SK-N-SH (cell line): ENCODE results near the gene INIP. TPM values are rescaled to one million over a fixed set of nuclear protein-coding genes. Genes with fewer than 3 reads are reported as not detected.

Experiments
- CTCF ChIA-PET: fragments of 300-600, 350-600 bp; formaldehyde crosslinking; extraction: SDS; loops from one replicate; lab custom pipeline; 2021; lab: Yijun Ruan, JAX
- POLR2A ChIA-PET: fragments of 350-600 bp; sonication (Branson Sonifier 250); formaldehyde crosslinking; extraction: SDS; loops from one replicate; lab custom pipeline; 2020; ENCODE audit warnings: antibody characterized with exemption, inconsistent platforms; lab: Yijun Ruan, JAX
- DNase-seq: peaks from one replicate; pipeline ENCODE4 v3.0.0; 2012
- H2AFZ ChIP-seq: fragments of 200-600 bp; sonication (generic); 2 replicates; pipeline ENCODE4 v1.8.1; 2016; ENCODE audit warnings: antibody characterized with exemption, mild to moderate bottlenecking, low read depth
- H3F3A ChIP-seq: fragments of 200-600 bp; sonication (generic); replicated peaks from 2 replicates; pipeline ENCODE3; 2016; ENCODE audit warnings: antibody characterized with exemption, mild to moderate bottlenecking; ENCODE audit not compliant: insufficient read depth
- H3K27ac ChIP-seq, 2 experiments: fragments of 200-500 bp in 1 of 2; fragments of 200-600 bp in 1 of 2; sonication (Bioruptor generic) in 1 of 2; sonication (generic), shearing (Covaris generic) in 1 of 2; 2 replicates each; pipeline versions ENCODE4 v1.5.1 to v1.6.1; 2014 to 2016; ENCODE audit warnings: low read depth in 2 of 2, inconsistent platforms in 1 of 2, low read length in 1 of 2, mild to moderate bottlenecking in 1 of 2, mixed read lengths in 1 of 2
- H3K27me3 ChIP-seq: fragments of 200-600 bp; sonication (generic), shearing (Covaris generic); 2 replicates; pipeline ENCODE4 v1.6.1; 2016; ENCODE audit warnings: mixed run types; ENCODE audit not compliant: insufficient read depth
- H3K36me3 ChIP-seq, 2 experiments: fragments of 200-500 bp in 1 of 2; fragments of 200-600 bp in 1 of 2; sonication (Bioruptor generic) in 1 of 2; sonication (generic) in 1 of 2; replicated peaks in 1 of 2; 2 replicates each; pipeline versions ENCODE3 to v1.5.1; 2014 to 2016; ENCODE audit warnings: low read length in 1 of 2, mild to moderate bottlenecking in 1 of 2; ENCODE audit not compliant: insufficient read depth in 2 of 2, control insufficient read depth in 1 of 2
- H3K4me1 ChIP-seq, 2 experiments: fragments of 200-500 bp in 1 of 2; fragments of 200-600 bp in 1 of 2; sonication (Bioruptor generic) in 1 of 2; sonication (generic), shearing (Covaris generic) in 1 of 2; 2 replicates each; pipeline versions ENCODE4 v1.5.1 to v1.6.1; 2014 to 2016; ENCODE audit warnings: low read depth in 1 of 2, low read length in 1 of 2, mixed run types in 1 of 2; ENCODE audit not compliant: insufficient read depth in 2 of 2, control insufficient read depth in 1 of 2
- H3K4me2 ChIP-seq: fragments of 200-600 bp; sonication (generic), shearing (Covaris generic); 2 replicates; pipeline ENCODE4 v1.6.1; 2017; ENCODE audit warnings: mixed run types
- H3K4me3 ChIP-seq, 2 experiments: fragments of 200-500 bp in 1 of 2; fragments of 200-600 bp in 1 of 2; sonication (Bioruptor generic) in 1 of 2; sonication (generic), shearing (Covaris generic) in 1 of 2; 2 replicates each; pipeline versions ENCODE4 v1.5.1 to v1.8.1; 2014 to 2016; ENCODE audit warnings: low read depth in 2 of 2, inconsistent platforms in 1 of 2, low read length in 1 of 2, mild to moderate bottlenecking in 1 of 2, mixed read lengths in 1 of 2, moderate library complexity in 1 of 2
- H3K79me2 ChIP-seq: fragments of 200-600 bp; sonication (generic); 2 replicates; pipeline ENCODE4 v1.8.1; 2017; ENCODE audit warnings: mild to moderate bottlenecking; ENCODE audit not compliant: insufficient read depth
- H3K9ac ChIP-seq: fragments of 200-600 bp; sonication (generic); 2 replicates; pipeline ENCODE4 v1.6.1; 2017; ENCODE audit warnings: mixed run types
- H3K9me2 ChIP-seq: fragments of 200-600 bp; sonication (generic); 2 replicates; pipeline ENCODE4 v1.6.1; 2017; ENCODE audit warnings: mixed run types
- H3K9me3 ChIP-seq: fragments of 200-600 bp; sonication (generic); 2 replicates; pipeline ENCODE4 v1.6.1; 2017; ENCODE audit warnings: mixed run types, mild to moderate bottlenecking, moderate library complexity
- H4K20me1 ChIP-seq: fragments of 200-600 bp; sonication (generic); 2 replicates; pipeline ENCODE4 v1.6.1; 2017; ENCODE audit warnings: mild to moderate bottlenecking, mixed run types; ENCODE audit not compliant: insufficient read depth
- EZH2phosphoT487 ChIP-seq: fragments of 200-600 bp; sonication (generic); IDR thresholded peaks from 2 replicates; pipeline ENCODE4 v1.6.1; 2017; ENCODE audit warnings: low read depth, mixed run types, mild to moderate bottlenecking, antibody characterized with exemption, moderate library complexity, borderline replicate concordance
- FOXJ3 ChIP-seq: sonication (generic); formaldehyde crosslinking; IDR thresholded peaks from 2 replicates; pipeline ENCODE4 v1.5.1; 2020; ENCODE audit warnings: mild to moderate bottlenecking, missing genetic modification reagents
- IRF3 ChIP-seq: fragments of 150-350 bp; IDR thresholded peaks from 2 replicates; pipeline ENCODE4 v1.6.1; 2016; ENCODE audit warnings: mild to moderate bottlenecking, low read depth, low read length
- JUND ChIP-seq: IDR thresholded peaks from 2 replicates; pipeline ENCODE4 v1.4.0; 2012
- MEF2A ChIP-seq: IDR thresholded peaks from 2 replicates; pipeline ENCODE4 v1.4.0; 2012; ENCODE audit warnings: low read depth, borderline replicate concordance
- NFIC ChIP-seq: IDR thresholded peaks from 2 replicates; pipeline ENCODE4 v1.4.0; 2012; ENCODE audit warnings: borderline replicate concordance
- PBX3 ChIP-seq: IDR thresholded peaks from 2 replicates; pipeline ENCODE4; 2012
- POLR2AphosphoS5 ChIP-seq: IDR thresholded peaks from 2 replicates; pipeline ENCODE4 v1.6.1; 2012; ENCODE audit warnings: low read depth, low read length
- REST ChIP-seq: IDR thresholded peaks from 2 replicates; pipeline ENCODE4 v1.6.1; 2012; ENCODE audit warnings: mild to moderate bottlenecking, low read depth, low read length, moderate library complexity
- RFX5 ChIP-seq: IDR thresholded peaks from 2 replicates; pipeline ENCODE4 v1.6.1; 2012; ENCODE audit warnings: mild to moderate bottlenecking, improper control_type of control experiment, low read length
- RXRA ChIP-seq: IDR thresholded peaks from 2 replicates; pipeline ENCODE4 v1.4.0; 2012; ENCODE audit warnings: low read depth, mild to moderate bottlenecking, borderline replicate concordance
- SIN3A ChIP-seq: IDR thresholded peaks from 2 replicates; pipeline ENCODE4 v1.6.1; 2012; ENCODE audit warnings: low read depth, mild to moderate bottlenecking, low read length, moderate library complexity, borderline replicate concordance
- SMC3 ChIP-seq: IDR thresholded peaks from 2 replicates; pipeline ENCODE4 v1.6.1; 2012; ENCODE audit warnings: low read depth, low read length, improper control_type of control experiment
- TEAD4 ChIP-seq: IDR thresholded peaks from 2 replicates; pipeline ENCODE4 v1.4.0; 2012; ENCODE audit warnings: mild to moderate bottlenecking, borderline replicate concordance; ENCODE audit not compliant: insufficient read depth
- YY1 ChIP-seq: IDR thresholded peaks from 2 replicates; pipeline ENCODE4 v1.4.0; 2012; ENCODE audit warnings: low read depth, mild to moderate bottlenecking
- ZBTB33 ChIP-seq: IDR thresholded peaks from 2 replicates; pipeline ENCODE4 v1.4.0; 2012; ENCODE audit warnings: low read depth, borderline replicate concordance
- WGBS: methylation state at CpG from one replicate; pipeline ENCODE4 v1.1.6; 2017; ENCODE audit warnings: low lambda C conversion rate; 5-methylcytosine and 5-hydroxymethylcytosine counted together
- polyA plus RNA-seq, 3 experiments: library from polyadenylated mRNA; depleted of rRNA; stranded (reverse); fragments of >200 nt; gene quantifications; 2 replicates each; pipeline ENCODE4 v1.2.3, GENCODE V29; 2012

INIP gene
- polyA plus RNA-seq, 1 of the 3 experiments (the other 2 are of a cell fraction), result 7.9 TPM

GRCh38 chr9:112765281-112765680, 47.4 kb upstream of the INIP start:
- no peak for DNase-seq
- H3K79me2 ChIP-seq, result peaks cover 4% of the 10 kb centered on the region; the same call in 1 of the 2 replicates
- CTCF ChIA-PET, result interaction anchor here (1.1 to 1.5 kb wide), 4 partner anchors 8 to 79 kb away, joined by 3 to 4 read pairs (median 3); no protein-coding TSS in a partner anchor

More at GRCh38 chr9:112765281-112765680, 47.4 kb upstream of the INIP start:
- TF ChIP-seq EZH2phosphoT487 (no peak), YY1 (no peak), SMC3 (no peak), JUND (no peak), MEF2A (no peak), REST (no peak), SIN3A (no peak), POLR2AphosphoS5 (no peak), ZBTB33 (no peak), IRF3 (no peak), TEAD4 (no peak), FOXJ3 (CRISPR knock-in tag) (no peak), NFIC (no peak), RFX5 (no peak), RXRA (no peak), PBX3 (no peak)
- Histone ChIP-seq H4K20me1 (no peaks in the 10 kb centered on the region), H3K27ac (no peak overlapping the region), H3K9me2 (no peaks in the 10 kb centered on the region), H3K4me3 (no peak overlapping the region), H3F3A (no peaks in the 10 kb centered on the region), H3K27me3 (no peaks in the 10 kb centered on the region), H3K4me2 (no peak overlapping the region), H2AFZ (no peak overlapping the region), H3K9ac (no peak overlapping the region), H3K9me3 (no peaks in the 10 kb centered on the region), H3K36me3 (no peaks in the 10 kb centered on the region), H3K4me1 (no peaks in the 10 kb centered on the region; a peak in 1 of 4 replicates)
- POLR2A ChIA-PET, result no interaction called here
- 96% methylated on average over 1 of the region's 1 CpG for WGBS
